WI38 (cell line): ENCODE data around the gene SYCP3.

Experiments used
- H3K4me3 ChIP-seq: 2 replicates; pipeline ENCODE4 v1.5.1; 2011; ENCODE audit warnings: low read depth, mild to moderate bottlenecking, control low read depth, low read length
- TF ChIP-seq, protein P1 (sequence below): IDR thresholded peaks from 2 replicates; pipeline ENCODE4 v1.5.1; 2012; ENCODE audit warnings: low read depth, mild to moderate bottlenecking, control low read depth, low read length

Gene SYCP3

DNA sequence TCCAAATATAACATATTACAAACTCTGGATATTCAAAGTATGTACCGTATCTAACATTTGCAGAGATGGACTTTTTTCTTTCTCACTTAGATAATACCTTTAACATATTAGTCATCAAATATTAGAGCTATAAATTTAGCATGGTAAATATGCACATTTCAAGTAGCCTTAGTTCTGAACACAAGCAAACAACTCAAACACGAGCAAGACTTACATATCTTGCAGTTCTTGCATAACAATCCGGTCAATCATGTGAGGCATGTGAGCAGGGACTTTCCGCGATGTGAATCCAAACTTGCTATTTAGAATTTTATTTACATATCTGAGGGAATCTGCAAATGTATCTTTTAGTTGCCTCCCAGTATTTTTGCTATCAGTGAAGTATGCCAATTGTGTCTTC is 22.1 kb upstream of the SYCP3 start:
- TF ChIP-seq, protein P1, sequence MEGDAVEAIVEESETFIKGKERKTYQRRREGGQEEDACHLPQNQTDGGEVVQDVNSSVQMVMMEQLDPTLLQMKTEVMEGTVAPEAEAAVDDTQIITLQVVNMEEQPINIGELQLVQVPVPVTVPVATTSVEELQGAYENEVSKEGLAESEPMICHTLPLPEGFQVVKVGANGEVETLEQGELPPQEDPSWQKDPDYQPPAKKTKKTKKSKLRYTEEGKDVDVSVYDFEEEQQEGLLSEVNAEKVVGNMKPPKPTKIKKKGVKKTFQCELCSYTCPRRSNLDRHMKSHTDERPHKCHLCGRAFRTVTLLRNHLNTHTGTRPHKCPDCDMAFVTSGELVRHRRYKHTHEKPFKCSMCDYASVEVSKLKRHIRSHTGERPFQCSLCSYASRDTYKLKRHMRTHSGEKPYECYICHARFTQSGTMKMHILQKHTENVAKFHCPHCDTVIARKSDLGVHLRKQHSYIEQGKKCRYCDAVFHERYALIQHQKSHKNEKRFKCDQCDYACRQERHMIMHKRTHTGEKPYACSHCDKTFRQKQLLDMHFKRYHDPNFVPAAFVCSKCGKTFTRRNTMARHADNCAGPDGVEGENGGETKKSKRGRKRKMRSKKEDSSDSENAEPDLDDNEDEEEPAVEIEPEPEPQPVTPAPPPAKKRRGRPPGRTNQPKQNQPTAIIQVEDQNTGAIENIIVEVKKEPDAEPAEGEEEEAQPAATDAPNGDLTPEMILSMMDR = no peak
- no peak overlapping the region for H3K4me3 ChIP-seq

DNA sequence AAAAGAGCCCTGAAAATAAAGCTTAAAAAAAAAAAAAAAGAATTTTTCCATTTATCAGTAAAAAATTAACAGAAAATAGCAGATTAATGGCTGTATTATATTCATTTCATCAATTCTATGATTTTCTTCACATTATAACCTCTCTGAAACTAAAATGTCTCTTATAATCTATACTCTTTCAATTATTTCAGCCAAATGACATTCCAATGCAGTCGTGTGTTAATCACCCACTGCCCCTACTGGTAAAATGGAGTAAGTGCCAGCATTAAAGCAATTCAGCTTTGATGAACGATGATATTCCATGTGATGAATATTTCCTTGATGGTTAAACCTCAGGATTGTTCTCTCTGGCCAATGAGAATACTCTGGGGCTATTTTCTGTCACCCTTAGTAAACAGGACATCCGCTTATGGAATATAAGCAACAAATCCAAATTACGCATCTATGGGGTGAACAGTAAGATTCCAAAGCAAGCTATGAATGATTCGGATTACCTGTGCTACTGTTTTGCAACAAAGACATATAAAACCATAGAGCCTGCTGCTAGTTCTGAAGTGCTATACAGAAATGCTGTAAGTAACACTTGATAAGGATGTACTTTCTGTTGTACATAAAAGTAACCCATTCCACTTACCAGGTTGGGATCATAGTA is 20.3 kb upstream of the SYCP3 start:
- TF ChIP-seq, protein P1 = peak; percentile 72; the same call in 1 of the 2 replicates
- no peak overlapping the region for H3K4me3 ChIP-seq

DNA sequence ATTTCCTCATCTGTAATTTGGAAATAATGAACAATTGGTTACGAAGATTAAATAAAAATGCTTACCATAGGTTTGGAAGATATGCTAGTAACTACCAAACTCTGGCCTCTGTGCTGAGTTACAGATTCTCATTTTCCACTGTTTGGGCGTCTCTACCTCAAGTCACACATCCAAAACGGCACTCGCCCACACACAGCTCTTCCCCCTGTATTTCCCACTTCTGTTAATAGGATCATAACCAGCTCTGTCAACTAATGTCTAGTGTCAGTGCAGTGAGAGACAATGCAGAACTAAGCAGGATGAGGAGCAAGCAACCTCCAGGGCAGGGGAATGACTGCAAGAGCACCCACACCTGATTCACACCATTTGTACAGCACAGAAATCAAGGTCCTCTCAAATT is 10.9 kb upstream of the SYCP3 start:
- no peak overlapping the region for H3K4me3 ChIP-seq
- TF ChIP-seq, protein P1 = no peak

DNA sequence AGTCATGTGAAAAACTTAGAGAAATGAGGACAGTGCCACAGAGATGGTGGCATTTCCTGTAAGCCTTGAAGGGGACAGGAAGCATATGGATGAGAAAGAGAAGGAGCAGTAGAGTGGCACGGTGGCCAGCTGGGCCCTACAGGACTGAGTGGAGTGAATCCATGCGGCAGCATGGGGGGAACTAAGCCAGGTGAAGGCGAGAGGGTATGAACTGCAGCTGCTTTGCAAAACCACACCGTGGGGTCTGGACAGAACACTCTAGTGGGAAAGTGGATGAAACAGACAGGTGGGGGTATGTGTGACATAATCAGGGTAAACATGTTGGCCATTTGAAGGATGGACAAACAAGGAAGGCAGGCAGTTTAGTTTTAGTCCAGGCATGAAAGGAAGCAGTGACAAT is 10.4 kb upstream of the SYCP3 start:
- TF ChIP-seq, protein P1 = no peak
- no peak overlapping the region for H3K4me3 ChIP-seq

DNA sequence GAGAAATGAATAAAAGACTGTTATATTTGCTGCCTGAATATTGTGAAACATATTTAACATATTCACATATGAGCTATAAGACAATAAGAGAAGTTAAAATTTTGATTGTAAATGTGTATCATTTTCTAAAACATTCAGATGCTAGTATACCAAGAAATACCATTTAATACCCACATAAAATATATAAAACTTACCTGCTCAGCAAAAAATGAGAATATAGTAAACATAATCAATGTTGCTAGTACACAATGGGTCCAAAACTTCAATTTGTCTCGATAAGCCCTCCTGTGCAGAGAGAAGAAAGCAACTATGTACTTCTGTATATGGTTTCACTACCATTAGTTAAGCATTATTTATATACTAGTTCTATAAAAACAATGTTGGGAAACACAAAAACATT is 9.6 kb upstream of the SYCP3 start:
- H3K4me3 ChIP-seq = no peak overlapping the region
- TF ChIP-seq, protein P1 = no peak

DNA sequence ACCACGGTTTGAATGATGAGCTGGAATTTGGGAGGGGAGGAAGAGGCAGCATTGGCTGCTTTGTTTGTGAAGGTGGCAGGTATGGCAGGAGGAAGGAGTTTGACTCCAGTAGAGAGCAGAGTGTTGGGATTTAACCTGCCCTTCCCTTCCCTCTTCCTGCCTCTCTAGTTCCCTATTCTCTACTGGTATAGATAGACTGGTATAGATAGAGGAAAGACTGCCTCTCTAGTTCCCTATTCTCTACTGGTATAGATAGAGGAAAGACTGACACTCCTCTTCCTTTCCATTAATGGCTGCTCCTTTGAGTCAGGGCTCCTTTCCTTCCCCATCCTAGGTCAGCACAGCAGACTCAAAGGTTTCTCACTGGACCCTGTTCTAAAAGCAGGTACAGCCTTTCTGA is 8.4 kb upstream of the SYCP3 start:
- no peak overlapping the region for H3K4me3 ChIP-seq
- TF ChIP-seq, protein P1 = no peak

DNA sequence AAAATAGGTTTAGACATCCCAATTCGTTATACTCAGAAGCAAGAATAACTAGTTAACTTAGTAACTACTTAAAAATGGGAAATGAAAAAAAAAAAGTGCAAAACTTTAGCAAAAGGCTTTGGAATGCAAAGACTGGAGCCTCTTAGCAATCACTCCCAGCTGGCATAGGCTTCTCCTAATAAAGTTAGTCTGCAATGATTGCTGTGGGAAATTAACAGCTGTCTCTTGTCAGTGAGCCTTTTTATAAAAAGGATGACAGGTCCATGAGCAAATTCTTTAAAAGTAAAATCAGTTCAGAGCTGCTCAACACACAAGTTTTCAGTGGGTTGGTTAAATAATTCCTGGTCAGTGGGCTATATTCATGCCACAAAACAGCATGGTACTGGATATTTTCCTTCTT is 7.4 kb upstream of the SYCP3 start:
- TF ChIP-seq, protein P1 = no peak
- no peak overlapping the region for H3K4me3 ChIP-seq
